NCI-H510A treated with DMSO at 0.1 percent for 48 hours (cell line): ENCODE measurements around the gene ADAMTS1.

ENCODE experiments used
- DNase-seq: peaks from one replicate; lab custom pipeline; 2025; lab: John Stamatoyannopoulos, UW

Gene ADAMTS1

GRCh38 chr21:26844258-26845065 lies 747 bp downstream of the ADAMTS1 start:
- no peak for DNase-seq

GRCh38 chr21:26843933-26844257 lies 1.3 kb downstream of the ADAMTS1 start:
- no peak for DNase-seq

- no peak for DNase-seq
Measured at GRCh38 chr21:26842974-26843932, 2.0 kb downstream of the ADAMTS1 start.

GRCh38 chr21:26842300-26842699 lies 2.9 kb downstream of the ADAMTS1 start:
- DNase-seq = no peak

GRCh38 chr21:26840912-26841311 lies 4.3 kb downstream of the ADAMTS1 start:
- DNase-seq = no peak

- DNase-seq = no peak
Measured at GRCh38 chr21:26840201-26840600, 5.0 kb downstream of the ADAMTS1 start.

GRCh38 chr21:26837539-26837938 lies 7.7 kb downstream of the ADAMTS1 start:
- no peak for DNase-seq

- no peak for DNase-seq
Measured at GRCh38 chr21:26836528-26836927, 8.7 kb downstream of the ADAMTS1 start.

- DNase-seq = no peak
Measured at GRCh38 chr21:26835714-26836265, 9.4 kb downstream of the ADAMTS1 start.

GRCh38 chr21:26835027-26835713 lies 10.0 kb downstream of the ADAMTS1 start:
- no peak for DNase-seq

- no peak for DNase-seq
Measured at GRCh38 chr21:26834181-26834905, 10.9 kb downstream of the ADAMTS1 start.

GRCh38 chr21:26833460-26833939 lies 11.7 kb downstream of the ADAMTS1 start:
- DNase-seq = no peak

GRCh38 chr21:26833011-26833410 lies 12.2 kb downstream of the ADAMTS1 start:
- no peak for DNase-seq

GRCh38 chr21:26832546-26832945 lies 12.7 kb downstream of the ADAMTS1 start:
- no peak for DNase-seq

- no peak for DNase-seq
Measured at GRCh38 chr21:26826801-26827200, 18.4 kb downstream of the ADAMTS1 start.

- no peak for DNase-seq
Measured at GRCh38 chr21:26820509-26820908, 24.7 kb downstream of the ADAMTS1 start.

- no peak for DNase-seq
Measured at GRCh38 chr21:26819740-26820324, 25.4 kb downstream of the ADAMTS1 start.

- DNase-seq = no peak
Measured at GRCh38 chr21:26818906-26819305, 26.3 kb downstream of the ADAMTS1 start.

- no peak for DNase-seq
Measured at GRCh38 chr21:26815197-26815596, 30.0 kb downstream of the ADAMTS1 start.

- DNase-seq = no peak
Measured at GRCh38 chr21:26814386-26814785, 30.8 kb downstream of the ADAMTS1 start.

GRCh38 chr21:26813426-26813998 lies 31.7 kb downstream of the ADAMTS1 start:
- no peak for DNase-seq
